Myocyte (in vitro differentiated cells): ENCODE results near the gene FPR1. TPM values are rescaled to one million over a fixed set of nuclear protein-coding genes. Genes with fewer than 3 reads are reported as not detected.
A peak's percentile ranks its signal among the peaks of the same experiment; 100 is the strongest.

Experiments used
- DNase-seq: peaks from one replicate; pipeline ENCODE4 v3.0.0-alpha.2; 2012; ENCODE audit warnings: low read depth
- polyA plus RNA-seq: library from polyadenylated mRNA; unstranded; fragments of >200 nt; gene quantifications from one replicate; pipeline ENCODE4 v1.2.1, GENCODE V29; 2012; ENCODE audit warnings: missing spikeins
- total RNA-seq: library from RNA; depleted of rRNA; stranded (reverse); fragments of >200 nt; gene quantifications from 2 replicates; pipeline ENCODE4 v1.2.3, GENCODE V29; 2014

FPR1 gene, protein sequence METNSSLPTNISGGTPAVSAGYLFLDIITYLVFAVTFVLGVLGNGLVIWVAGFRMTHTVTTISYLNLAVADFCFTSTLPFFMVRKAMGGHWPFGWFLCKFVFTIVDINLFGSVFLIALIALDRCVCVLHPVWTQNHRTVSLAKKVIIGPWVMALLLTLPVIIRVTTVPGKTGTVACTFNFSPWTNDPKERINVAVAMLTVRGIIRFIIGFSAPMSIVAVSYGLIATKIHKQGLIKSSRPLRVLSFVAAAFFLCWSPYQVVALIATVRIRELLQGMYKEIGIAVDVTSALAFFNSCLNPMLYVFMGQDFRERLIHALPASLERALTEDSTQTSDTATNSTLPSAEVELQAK
- total RNA-seq = 0.05 and 0.16 TPM in 2 replicates
- 1.9 TPM for polyA plus RNA-seq

- peak; percentile 34 for DNase-seq
Observed at GRCh38 chr19:51751655-51752054, at the start of gene FPR1. FPR1 (minus strand) TSS chr19:51751878; CDS start chr19:51746994, 4,884 bp downstream.

- no peak for DNase-seq
Observed at GRCh38 chr19:51800473-51801244, 49.0 kb upstream of the FPR1 start.

DNA sequence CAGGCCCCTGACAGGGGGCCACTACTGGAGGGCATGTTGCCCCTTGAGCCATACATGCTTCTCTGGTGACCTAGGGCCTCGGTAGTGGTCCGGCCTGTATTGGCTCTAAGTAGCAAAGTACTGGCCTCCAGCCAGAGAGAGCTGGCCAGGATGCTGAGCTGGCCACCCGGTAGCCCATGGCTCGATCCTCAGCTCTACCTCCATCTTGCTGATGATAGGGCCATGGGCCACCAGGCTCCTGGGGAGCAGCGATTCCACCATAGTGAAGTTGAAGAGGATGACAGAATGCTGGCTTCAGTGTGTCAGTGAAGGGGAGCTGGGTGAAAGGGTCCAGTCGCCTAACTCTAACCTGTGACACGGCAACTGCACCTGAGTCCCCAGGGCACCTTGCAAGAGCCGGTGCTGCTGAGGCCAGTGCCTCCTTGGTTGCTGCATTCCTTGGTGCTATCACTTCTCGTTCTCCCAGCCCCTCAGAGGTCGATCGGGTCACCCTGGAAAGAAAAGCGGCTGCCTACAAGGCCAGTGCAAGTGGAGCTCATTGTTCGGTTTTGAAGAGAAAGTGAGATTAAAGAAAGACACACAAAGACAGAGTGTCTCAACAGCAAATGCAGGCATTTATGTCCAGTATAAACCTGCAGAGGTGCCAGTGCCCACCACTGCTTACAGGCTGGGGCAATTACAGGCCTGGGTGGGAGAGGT, 48.2 kb upstream of the FPR1 start:
- no peak for DNase-seq

DNA sequence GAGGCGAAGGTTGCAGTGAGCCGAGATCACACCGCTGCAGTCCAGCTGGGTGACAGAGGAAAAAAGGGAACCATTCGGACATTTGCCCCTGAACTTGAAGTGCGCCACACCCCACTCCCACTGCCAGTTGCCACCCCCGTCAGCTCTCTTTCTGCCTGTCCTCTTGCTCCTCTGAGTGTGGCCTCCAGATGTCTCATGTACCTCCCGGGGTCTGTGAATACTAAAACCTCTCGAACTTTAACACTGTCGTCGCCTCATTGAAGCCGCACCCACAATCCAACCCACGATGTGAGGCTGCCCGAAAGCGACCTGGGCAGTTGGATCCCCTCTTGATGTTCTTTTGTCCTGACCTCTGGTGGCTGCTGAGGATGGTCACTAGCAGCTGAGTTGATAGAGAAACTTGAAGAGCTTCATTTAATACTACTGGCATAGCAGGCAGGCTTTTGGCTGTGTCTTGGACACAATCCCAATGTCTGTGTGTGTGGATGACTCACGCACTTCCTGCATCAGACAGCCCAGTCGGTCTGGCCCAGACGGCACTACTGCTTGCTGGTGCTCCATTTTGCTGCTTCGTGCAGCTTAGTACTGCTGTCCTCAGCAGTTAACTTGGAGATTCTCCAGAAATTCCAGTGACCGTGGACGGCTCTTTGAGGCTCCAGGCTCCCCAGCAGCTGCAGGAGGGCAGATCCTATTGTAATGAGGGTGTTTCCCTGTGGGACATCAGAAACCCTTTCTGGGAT, 47.5 kb upstream of the FPR1 start:
- peak; percentile 97 for DNase-seq

DNA sequence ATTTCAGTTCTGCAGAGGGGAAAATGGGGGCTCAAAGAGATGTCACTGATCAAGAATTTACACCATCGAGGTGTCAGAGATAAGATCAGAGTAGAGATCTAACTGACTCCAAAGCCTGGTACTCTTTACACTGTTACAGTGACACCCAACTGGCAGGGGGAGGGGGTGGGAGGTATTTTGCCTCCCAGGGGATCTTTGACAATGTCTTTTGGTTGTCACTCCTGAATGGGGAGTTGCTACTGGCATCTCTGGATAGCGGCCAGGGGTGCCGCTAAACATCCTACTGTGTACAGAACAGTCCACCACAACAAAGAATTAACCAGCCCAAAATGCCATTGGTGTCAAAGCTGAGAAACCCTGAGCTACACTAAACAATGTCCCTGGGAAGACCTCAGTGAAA, 46.4 kb upstream of the FPR1 start:
- DNase-seq = no peak

GRCh38 chr19:51797480-51797879, 45.8 kb upstream of the FPR1 start:
- no peak for DNase-seq

- DNase-seq = no peak
Observed at GRCh38 chr19:51796195-51796679, 44.6 kb upstream of the FPR1 start.

GRCh38 chr19:51794885-51795490, 43.3 kb upstream of the FPR1 start, which contains the start of gene FPR3:
FPR3 (plus strand) TSS chr19:51795157; CDS start chr19:51823749, 28,592 bp downstream.
- DNase-seq = no peak

- no peak for DNase-seq
Observed at GRCh38 chr19:51793994-51794393, 42.3 kb upstream of the FPR1 start.

DNA sequence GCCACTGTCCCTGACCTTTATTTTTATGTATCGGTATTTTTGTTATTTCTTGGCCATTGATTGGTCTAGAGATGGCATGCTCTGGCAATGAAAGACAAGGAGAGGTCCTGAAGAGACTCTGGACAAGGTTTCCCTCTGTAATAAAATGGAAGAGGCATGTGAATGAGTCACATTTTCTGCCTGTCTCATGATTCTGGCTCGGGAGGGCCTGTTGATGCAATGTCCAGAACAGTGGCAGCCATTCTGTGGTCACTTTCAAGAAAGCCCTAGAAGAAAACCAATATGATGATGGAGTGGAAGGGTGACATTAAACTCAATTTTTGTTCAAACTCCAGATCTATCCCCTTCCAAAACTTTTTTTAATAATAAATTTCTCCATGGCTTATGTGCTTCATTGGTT, 41.3 kb upstream of the FPR1 start:
- no peak for DNase-seq

DNA sequence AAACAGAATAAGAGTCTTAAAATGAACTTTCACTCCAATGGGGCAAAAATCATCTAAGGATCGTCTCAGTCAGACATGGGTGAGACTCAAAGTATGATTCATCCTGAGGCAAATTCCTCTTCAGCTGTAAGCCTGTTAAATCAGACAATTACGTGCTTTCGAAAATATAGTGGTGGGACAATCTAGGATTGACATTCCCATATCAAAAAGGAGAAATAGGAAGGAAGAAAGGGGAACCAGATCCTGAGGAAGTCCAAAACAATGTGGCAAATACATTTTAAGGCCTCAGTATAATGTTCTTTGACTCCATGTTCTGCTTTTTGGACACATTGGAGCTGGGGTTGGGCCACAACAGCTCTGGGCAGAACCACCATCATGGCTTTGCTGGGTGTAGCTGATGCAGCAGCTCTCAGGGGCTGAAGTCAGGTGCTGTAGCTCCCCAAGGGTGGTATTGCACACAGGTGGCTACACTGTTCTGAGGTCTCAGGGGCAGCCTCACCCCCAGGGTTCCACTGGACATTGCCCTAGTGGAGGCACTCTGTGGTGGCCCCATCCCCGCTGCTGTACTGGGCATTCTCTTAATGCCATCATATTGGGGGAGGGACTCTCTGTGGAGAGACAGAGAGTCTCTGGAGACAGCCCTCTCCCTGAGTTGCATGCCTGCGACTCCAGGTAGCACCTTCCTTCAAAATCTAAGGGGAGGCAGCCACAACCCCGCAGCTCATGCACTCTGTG, 37.5 kb upstream of the FPR1 start:
- DNase-seq = no peak

- no peak for DNase-seq
Observed at GRCh38 chr19:51788029-51788428, 36.4 kb upstream of the FPR1 start.

- DNase-seq = no peak
Observed at GRCh38 chr19:51786646-51787494, 35.2 kb upstream of the FPR1 start.

GRCh38 chr19:51784922-51785690, 33.4 kb upstream of the FPR1 start:
- peak; percentile 69 for DNase-seq

GRCh38 chr19:51784109-51784785, 32.6 kb upstream of the FPR1 start:
- DNase-seq = no peak

- peak; percentile 47 for DNase-seq
Observed at GRCh38 chr19:51783372-51783771, 31.7 kb upstream of the FPR1 start.

GRCh38 chr19:51781999-51782398, 30.3 kb upstream of the FPR1 start:
- no peak for DNase-seq
